ENCODE results near the gene BOLA1. TPM values are rescaled to one million over a fixed set of nuclear protein-coding genes. Genes with fewer than 3 reads are reported as not detected.

BOLA1 gene
- total RNA-seq, 2 donors from 2014 or later = 9.6 to 35.5 TPM

- Histone ChIP-seq H3K4me3 (peak overlapping the region in 1 of 2 donors; percentile 28), H3K27me3 (no peaks in the 10 kb centered on the region), H3K36me3 (replicated peaks in 1 of 2; ENCODE audit: insufficient read depth in 1 of 2, low read depth in 2 of 2) (no peaks in the 10 kb centered on the region), H3K9me3 (no peaks in the 10 kb centered on the region), H3K4me1 (peaks cover 31% of the 10 kb centered on the region), H3K27ac (peak overlapping the region; percentile 98 to 100 (median 100))
- peak in 3 of 7 experiments; percentile 19 to 30 (median 20) for TF ChIP-seq CTCF (IDR thresholded peaks at IDR 0.05)
- TF ChIP-seq POLR2A (IDR thresholded peaks at IDR 0.05) = peak; percentile 89 to 96 (median 95)
- intact Hi-C loops (cut with DNase I) = no loop called here
- 1% methylated on average over 34 to 42 of the region's 46 CpGs for WGBS, 2 donors
- DNase-seq (peak; percentile 82 to 97 (median 90)), ATAC-seq (peak; percentile 69)
These were observed 11.7 kb upstream of the BOLA1 start for GRCh38 chr1:149887456-149888246.

- ATAC-seq = peak; percentile 35
- intact Hi-C loops (cut with DNase I) = no loop called here
- peak in 1 of 3 donors; percentile 74 for TF ChIP-seq POLR2A (IDR thresholded peaks at IDR 0.05)
- TF ChIP-seq CTCF (IDR thresholded peaks at IDR 0.05) = peak in 6 of 7 experiments; percentile 30 to 77 (median 58)
These were observed 10.9 kb upstream of the BOLA1 start for GRCh38 chr1:149888247-149888998.

GRCh38 chr1:149888999-149889289, 10.4 kb upstream of the BOLA1 start:
- Histone ChIP-seq H3K27ac (peak overlapping the region; percentile 98 to 100 (median 100)), H3K27me3 (no peaks in the 10 kb centered on the region), H3K4me1 (peaks cover 27% of the 10 kb centered on the region), H3K4me3 (peak overlapping the region; percentile 1 to 28), H3K9me3 (no peaks in the 10 kb centered on the region), H3K36me3 (replicated peaks in 1 of 2; ENCODE audit: insufficient read depth in 1 of 2, low read depth in 2 of 2) (no peaks in the 10 kb centered on the region)
- ATAC-seq (no peak), DNase-seq (peak; percentile 45 to 51 (median 48))
- intact Hi-C loops (cut with DNase I) = no loop called here
- TF ChIP-seq POLR2A (IDR thresholded peaks at IDR 0.05) (no peak), CTCF (IDR thresholded peaks at IDR 0.05) (no peak)
- 16 to 19% methylated on average over 6 of the region's 6 CpGs for WGBS, 2 donors

More at GRCh38 chr1:149888247-149888998, 10.9 kb upstream of the BOLA1 start:
- no peaks in the 10 kb centered on the region for H3K27me3 ChIP-seq
- peaks cover 31% of the 10 kb centered on the region for H3K4me1 ChIP-seq
- peak; percentile 84 to 89 (median 86) for DNase-seq
- H3K36me3 ChIP-seq (replicated peaks in 1 of 2; ENCODE audit: insufficient read depth in 1 of 2, low read depth in 2 of 2) = no peaks in the 10 kb centered on the region
- WGBS, 2 donors = 2% methylated on average over 28 of the region's 28 CpGs
- no peaks in the 10 kb centered on the region for H3K9me3 ChIP-seq
- peak overlapping the region; percentile 98 to 100 (median 100) for H3K27ac ChIP-seq
- H3K4me3 ChIP-seq = peak overlapping the region; percentile 1 to 28

GRCh38 chr1:149896575-149896974, 2.8 kb upstream of the BOLA1 start:
- H3K27me3 ChIP-seq = no peaks in the 10 kb centered on the region
- no peak for ATAC-seq
- no peak for TF ChIP-seq POLR2A (IDR thresholded peaks at IDR 0.05)
- 89 to 92% methylated on average over 4 of the region's 4 CpGs for WGBS, 2 donors
- intact Hi-C loops (cut with DNase I) = no loop called here
- no peak for DNase-seq
- no peak overlapping the region for H3K4me3 ChIP-seq
- no peaks in the 10 kb centered on the region for H3K36me3 ChIP-seq (replicated peaks in 1 of 2; ENCODE audit: insufficient read depth in 1 of 2, low read depth in 2 of 2)
- H3K4me1 ChIP-seq = peaks cover 9% of the 10 kb centered on the region
- no peaks in the 10 kb centered on the region for H3K9me3 ChIP-seq
- H3K27ac ChIP-seq = no peak overlapping the region

GRCh38 chr1:149903836-149904491, 4.6 kb downstream of the BOLA1 start:
- H3K9me3 ChIP-seq = no peaks in the 10 kb centered on the region
- H3K27me3 ChIP-seq = no peaks in the 10 kb centered on the region
- DNase-seq = peak in 1 of 4 donors; percentile 12
- H3K4me1 ChIP-seq = peaks cover 9% of the 10 kb centered on the region
- H3K4me3 ChIP-seq = no peak overlapping the region
- WGBS, 2 donors = 62 to 74% methylated on average over 5 of the region's 5 CpGs
- intact Hi-C loops (cut with DNase I) = no loop called here
- TF ChIP-seq POLR2A (IDR thresholded peaks at IDR 0.05) = no peak
- no peak for TF ChIP-seq CTCF (IDR thresholded peaks at IDR 0.05)
- no peak overlapping the region for H3K27ac ChIP-seq
- no peaks in the 10 kb centered on the region for H3K36me3 ChIP-seq (replicated peaks in 1 of 2; ENCODE audit: insufficient read depth in 1 of 2, low read depth in 2 of 2)
- no peak for ATAC-seq
